ENCODE results near the gene PLPP4.

Gene PLPP4

DNA sequence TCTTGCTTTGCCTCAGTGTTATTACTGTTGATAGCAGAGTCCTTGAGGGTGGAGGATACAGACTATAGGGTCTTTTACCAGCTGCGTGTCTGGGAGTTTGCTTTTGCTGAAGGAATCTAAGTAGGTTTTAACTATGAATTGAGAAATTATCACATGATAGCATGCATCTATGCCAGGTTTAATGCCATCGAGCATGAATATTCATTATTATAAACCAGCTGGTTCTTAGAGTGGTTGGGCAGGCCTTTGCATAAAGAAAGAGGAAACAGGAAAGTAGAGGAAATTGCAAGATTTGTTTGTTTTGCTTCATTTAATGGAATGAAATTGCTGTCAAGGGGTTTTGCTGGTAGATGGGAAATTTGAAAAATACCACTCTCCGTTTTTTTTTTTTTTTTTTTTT, 70.7 kb downstream of the PLPP4 start:
- DNase-seq, result no peak

DNA sequence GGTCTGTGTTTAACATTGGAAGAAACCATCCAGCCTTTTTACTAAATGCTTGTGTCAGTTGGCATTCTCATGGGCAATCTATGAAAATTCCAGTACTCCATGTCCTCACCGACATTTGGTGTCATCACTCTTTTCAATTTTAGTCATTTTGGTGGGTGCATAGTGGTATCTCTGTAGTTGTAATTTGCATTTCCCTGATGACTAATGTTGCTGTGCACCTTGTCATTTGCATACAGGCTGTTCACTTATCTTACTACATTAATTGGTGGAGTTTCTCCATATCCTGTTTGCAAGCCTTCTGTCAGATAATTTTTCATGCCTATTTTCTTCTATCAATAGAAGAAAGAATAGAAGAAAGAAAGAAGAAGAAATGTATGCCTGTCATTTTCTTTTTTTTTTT, 73.7 kb downstream of the PLPP4 start:
- DNase-seq, result no peak

DNA sequence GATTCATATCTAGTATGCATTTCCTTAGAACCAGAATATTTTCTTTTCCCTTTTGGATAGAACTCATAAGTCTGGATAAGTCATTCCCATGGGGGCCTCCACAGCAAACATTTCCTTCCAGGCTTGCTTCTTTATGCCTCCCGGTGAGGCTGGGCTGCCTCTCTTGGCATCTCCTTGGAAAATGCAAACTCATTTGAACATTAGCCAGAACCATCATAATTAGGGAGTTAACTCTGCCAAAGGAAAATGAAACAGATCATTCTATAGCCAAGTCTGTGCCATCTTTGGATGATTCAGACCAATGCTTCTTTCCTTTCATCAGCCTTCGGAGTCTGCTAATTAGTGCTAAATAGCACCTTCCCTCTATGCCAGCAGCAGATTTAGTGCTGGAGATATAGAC, 81.1 kb downstream of the PLPP4 start:
- DNase-seq, result no peak

DNA sequence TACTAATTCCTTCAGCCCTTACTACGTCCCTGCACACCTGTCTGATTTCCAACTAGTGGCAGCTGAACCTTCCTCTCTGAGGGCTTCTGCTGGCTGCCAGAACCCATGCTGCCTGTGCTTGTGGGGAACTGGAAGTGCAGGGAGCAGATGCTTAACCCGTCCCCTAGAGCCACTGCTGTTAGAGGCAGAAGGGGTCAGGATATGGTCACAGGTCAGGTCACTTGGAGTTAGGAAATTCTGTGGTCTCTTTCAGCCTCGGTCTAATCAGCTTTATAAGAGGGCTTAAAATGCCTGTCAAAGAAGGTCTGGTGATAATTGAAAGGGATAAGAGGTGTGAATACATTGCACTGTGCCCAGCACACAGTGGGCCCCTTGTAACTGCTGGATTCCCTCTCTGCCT, 82.0 kb downstream of the PLPP4 start:
- DNase-seq, result no peak

DNA sequence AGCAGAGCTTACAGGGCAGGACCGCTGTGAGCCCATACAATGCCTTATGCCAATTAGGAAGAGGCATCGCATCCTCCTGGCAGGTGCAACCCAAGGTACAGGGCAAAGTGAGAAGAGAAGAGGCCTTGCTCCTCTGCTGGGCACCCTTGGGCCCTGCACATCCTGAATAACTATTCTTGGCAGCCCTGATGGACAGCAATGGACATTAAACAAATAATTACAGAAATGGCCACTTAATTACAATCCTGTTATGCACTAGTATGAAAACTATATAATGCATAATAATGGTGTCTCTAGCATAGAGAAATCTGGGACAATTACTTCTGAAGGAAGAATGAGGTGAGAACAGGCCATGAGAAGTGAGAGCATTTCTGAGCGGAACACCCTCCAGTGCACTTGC, 83.5 kb downstream of the PLPP4 start:
- DNase-seq, result no peak

DNA sequence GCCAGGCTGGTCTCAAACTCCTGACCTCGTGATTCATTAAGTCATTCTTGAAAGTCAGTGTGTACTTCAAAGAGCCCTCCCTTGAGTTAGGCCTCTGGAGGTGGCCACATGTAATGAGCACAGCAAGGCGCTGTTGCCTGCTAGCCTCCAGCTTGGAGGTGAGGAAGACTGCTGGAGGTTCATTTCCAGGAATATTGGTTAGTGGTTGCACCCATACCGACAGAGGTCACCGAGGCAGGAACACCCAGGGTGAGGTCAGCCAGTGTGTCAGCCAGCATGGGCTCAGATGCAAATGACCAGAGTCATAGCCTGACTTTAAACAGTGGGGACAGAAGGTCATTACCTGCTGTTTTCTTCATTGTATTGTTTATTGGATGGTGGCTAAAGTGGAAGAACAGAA, 85.0 kb downstream of the PLPP4 start:
- no peak for DNase-seq

DNA sequence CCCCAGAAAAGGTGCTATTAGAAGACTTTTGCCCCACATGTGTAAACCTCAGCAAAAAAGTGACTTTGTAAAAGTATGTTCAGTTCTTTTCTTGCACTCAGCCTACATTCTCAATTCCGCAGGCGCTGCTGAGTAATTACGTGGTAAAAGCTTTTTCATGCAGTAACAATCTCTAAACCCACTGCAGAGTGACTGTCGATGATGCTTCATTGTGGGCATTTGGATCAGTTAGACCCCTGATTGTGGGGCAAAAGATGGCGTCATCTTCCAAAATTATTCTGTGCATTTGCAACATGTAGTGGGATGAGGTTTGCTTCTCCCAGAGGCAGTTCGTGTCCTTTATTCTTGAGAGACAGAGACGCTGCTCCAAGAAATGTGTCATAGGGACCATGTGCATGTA, 85.6 kb downstream of the PLPP4 start:
- no peak for DNase-seq

DNA sequence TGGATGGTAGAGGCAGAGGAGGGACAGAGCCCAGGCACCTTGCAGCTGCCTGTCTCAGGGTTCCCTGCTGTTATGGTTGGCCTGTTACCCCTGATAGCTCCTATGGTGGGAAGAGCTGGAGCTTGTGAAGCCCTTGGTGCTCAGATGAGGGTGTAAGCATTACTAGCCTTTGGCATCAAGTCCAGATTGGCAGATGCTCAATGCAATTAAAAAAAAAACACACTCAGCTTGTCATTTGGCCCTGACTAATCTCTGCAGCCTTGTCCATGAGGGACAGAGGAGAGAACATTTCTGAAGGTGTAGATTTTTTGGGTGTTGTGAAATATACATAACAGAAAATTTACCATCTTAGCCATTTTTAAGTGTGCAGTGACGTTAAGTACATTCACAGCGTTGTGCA, 86.3 kb downstream of the PLPP4 start:
- DNase-seq, result no peak

DNA sequence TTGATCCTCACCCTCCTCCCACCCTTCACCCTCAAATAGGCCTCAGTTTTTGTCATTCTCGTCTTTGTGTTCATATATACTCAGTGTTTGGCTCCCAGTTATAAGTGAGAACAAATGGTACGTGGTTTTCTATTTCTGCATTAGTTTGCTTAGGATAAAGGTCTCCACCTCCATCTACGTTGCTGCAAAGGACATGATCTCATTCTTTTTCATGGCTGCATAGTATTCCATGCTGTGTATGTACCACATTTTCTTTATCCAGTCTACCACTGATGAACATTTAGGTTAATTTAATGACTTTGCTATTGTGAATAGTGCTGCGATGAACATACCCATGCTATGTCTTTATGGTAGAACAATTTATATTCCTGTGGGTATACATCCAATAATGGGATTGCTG, 91.2 kb downstream of the PLPP4 start:
- no peak for DNase-seq

DNA sequence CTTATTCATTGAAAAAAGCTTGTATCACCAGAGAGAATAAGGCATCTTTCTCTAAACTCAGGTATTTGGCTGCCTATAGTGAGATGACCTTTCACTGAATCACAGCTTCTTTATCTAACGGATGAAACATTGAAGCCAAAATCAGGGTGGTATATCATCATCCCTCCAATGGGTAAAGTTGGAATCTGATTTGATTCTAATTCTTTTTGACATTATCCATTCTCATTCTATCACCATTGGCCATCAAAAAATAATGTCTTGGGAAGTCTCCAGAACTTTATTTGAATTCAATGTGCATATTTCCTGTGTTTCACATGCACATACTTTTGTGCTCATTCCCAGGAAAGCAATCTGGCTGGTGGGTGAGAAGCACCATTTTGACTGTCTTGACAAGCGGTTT, 95.2 kb downstream of the PLPP4 start:
- no peak for DNase-seq

DNA sequence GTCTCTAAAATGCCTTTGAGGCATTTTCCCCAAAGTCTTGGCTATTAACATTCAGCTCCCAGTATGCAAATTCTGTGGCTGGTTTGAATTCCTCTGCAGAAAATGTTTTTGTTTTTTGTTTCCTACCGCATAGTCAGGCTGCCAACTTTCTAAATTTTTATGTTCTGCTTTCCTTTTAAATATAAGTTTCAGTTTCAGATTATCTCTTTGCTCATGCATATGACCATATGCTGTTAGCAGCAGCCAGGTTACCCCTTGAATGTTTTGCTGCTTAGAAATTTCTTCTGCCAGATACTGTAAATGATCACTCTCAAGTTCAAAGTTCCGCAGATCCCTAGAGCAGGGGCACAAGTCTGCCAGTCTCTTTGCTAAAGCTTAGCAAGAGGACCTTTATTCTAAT, 96.9 kb downstream of the PLPP4 start:
- no peak for DNase-seq

DNA sequence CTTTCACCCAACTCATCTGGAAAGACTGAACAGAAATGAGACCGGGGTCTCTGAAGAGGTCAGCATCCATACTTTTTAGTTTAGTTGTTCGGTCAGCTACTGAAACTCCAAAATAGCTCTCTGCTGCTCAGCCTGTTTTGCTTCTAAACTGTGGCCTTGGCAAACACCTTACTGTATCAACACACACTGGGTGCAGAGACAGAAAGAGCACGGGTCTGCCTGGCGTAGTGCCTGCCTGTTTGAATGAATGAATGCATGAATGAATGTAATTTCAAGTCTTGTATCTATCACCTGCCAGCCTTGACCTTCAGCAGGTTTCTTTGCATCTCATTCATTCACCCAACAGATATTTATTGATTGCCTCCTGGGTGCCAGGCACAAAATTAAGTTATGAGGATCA, 98.4 kb downstream of the PLPP4 start:
- DNase-seq, result no peak

DNA sequence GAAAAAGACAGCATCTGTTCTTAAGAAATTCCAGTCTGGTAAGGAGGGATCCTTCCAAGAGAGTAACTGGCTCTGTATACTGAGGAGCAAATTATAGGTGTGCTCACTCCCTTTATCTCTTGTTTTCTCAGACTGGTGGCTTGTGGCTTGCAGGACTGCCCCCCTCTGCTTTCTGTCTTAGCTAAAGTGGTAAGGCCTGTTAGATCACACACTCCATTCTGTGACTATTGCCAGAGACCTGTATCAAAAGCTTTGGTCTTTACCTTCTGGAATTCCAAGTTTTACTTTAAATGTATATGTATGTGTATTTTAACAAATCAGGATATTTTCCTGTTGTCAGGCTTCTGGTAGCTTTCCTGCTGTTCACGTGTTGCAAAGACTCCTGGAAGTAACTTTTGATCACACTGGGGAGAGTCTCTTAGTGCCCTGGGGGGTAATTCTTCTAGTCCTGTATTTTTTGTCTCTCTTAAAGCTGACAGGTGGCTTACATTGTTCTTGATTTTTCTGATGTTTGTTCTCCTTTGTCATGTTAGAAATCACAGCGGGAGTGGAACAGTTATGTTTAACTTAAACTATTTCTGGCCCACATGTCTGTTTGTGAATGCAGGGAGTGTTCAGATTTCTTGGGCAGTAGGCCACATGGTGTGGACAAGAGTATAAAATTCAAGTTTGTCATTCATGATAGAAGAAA, 99.0 kb downstream of the PLPP4 start:
- peak; percentile 78 for DNase-seq

DNA sequence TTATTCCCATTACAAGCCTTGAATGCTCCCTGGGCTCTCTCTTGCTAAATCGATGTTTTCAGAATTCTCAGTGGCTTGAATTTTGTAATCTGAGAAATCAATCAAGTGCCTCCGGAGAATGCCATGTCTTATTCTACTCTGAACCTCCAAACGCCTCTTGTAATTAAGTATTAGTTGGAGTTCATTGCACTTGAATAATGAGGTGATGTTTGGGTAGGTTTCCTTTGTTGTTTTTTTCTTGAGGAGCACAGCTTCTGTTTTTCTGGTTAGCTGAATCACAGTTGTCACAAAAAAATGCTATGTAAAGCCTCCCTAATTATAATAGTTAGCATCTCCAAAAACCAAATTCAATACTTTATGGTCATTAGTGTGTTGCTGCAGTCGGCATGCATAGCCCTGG, 100.3 kb downstream of the PLPP4 start:
- no peak for DNase-seq

DNA sequence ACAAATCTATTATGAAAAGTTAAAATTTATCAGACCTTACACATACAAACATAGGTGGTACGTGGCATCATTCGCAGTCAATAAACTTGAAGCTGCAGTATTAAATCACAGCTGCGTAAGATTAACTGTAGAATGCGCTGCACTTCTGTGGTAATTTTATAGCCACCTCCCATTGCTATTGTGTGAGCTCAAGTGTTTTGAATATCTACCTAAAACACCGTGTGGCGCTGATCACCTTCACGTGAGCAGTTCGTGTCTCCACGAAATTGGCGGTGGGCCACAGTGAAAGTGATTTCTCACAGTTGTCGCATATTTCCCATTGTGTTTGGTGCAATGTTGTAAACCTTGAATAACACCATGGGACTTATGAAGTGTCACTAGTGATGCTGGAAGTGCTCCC, 102.8 kb downstream of the PLPP4 start:
- no peak for DNase-seq

DNA sequence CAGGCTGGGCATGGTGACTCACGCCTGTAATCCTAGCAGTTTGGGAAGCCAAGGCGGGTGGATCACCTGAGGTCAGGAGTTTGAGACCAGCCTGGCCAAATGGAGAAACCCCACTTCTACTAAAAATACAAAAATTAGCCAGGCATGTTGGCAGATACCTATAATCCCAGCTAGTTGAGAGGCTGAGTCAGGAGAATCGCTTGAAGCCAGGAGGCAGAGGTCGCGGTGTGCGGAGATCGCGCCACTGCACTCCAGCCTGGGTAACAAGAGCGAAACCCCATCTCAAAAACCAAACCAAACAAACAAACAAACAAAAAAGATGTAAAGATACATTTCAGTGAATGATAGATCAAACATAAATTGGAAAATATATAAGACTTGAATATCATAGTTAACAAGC, 105.9 kb downstream of the PLPP4 start:
- DNase-seq, result no peak

DNA sequence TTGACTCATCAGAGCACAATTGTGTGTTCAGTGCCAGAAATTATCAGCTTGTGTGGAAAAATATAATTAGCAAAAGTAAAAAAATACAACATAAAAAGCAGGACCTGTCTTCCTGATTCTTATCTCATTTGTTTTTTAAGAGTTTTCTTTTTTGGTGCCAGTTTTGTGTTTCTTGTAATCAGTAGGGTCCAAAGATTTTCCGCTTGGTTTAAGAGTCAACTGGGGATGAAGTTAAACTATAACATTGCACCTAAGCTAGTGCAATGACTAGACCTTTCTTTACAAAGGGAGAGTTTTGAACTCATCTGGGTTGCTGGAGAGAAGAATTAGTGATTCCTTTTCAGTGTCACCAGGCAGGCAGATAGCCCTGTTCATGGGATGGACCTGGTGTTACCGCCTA, 113.4 kb downstream of the PLPP4 start:
- DNase-seq, result no peak

DNA sequence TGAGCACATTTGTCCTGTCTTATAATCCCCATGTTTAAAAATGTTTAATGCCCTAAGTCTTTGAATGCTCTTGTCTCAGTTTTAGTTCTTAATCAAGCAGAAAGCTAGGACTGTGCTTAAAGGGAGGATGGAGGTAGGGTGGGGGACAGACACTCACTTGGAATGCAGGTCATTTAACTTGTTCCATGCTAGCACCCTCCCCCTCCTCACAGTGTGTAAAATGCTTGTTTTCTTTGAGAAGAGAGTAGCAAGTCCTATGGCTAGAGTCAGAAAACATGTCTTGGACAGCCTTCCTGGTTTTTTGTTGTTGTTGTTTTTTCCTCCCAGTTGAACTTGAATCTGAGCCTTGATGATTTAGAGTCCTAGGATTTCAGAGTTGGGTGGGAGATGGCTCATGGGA, 114.2 kb downstream of the PLPP4 start:
- DNase-seq, result no peak

DNA sequence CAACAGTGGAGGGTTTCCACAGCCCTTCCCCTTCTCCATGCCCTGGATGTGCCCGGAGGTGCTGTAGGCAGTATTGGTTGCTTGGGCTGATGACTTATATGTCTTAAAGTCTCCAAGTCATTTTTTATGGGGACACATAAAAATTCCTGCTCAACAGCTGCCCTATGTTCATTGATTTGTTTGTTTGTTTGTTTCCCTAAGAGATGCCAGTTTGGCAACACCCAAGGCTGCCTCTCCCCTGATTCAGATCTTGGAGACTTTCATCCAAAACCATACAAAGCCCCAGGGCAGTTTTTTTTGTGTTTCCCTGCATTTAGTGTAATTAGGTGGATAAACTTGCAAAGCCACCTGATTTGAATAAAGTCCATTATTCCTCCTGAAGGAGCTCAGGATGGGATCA, 115.3 kb downstream of the PLPP4 start:
- no peak for DNase-seq

DNA sequence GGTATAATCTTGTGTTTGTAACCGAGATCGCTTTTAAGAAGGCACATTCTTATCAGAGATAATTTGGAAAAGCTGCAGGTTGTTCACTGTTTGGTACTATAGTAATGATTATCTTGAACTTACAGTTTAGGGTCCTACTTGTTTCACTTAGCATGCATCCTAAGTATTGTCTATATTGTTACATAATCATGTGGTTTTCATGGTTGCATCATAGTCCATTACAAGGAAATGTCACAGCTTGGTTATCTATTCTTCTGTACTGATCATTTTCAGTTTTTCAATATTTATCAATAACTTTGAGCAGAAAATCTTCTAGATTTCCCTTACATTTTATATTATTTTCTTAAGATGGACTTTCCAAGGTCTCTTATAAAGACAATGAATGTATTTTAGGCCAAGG, 116.3 kb downstream of the PLPP4 start:
- DNase-seq, result no peak

DNA sequence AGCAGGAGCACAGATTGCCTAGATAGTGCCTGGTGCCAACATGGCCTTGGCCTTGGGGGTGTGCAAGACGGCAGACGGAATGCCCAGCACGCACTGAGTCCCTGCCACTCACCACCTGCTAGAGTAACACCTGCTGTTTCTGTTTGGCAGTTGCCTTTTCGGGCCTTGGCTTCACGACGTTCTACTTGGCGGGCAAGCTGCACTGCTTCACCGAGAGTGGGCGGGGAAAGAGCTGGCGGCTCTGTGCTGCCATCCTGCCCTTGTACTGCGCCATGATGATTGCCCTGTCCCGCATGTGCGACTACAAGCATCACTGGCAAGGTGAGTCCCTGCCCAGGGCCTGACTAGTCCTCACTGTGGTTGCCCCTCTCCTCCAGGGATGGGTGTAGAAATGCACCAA, 118.0 kb downstream of the PLPP4 start:
- DNase-seq, result no peak

DNA sequence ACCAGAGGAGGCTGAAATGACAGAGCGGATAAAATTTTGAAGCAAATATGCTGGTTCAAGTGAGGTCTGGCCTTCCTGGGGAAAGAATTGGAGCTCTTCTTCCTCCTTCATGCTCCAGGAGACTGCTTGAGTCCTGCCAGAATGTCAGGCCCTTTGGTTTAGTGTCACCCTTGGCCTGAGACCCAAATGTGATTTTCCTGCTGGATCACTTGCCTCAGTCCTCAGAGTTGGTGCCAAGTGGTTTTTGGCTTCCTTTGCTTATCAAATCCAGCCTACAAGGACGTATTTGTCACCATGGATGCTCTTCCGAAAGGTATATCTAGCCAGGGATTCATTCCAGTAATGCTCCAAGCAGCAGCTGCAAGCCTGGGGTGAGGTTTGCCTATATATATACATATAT, 118.4 kb downstream of the PLPP4 start:
- DNase-seq, result no peak

DNA sequence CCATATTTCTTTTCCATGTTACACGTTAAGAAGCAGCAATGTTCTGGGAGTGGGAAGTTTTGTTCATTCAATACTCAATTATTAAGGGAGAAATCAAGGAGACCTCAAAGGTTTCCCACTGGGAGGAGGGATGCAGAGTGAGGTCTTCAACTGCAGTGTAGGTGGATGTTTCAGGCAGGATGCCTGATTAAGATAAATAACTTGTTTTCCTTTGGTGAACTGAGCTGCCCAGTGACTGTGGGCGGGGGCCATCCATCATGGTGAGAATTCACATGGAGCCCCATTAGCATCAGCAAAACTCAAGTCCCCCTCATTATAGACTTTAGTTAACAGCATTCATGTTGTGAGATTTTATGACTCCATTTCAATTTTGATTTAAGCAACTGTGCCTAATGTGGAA, 121.1 kb downstream of the PLPP4 start:
- no peak for DNase-seq

DNA sequence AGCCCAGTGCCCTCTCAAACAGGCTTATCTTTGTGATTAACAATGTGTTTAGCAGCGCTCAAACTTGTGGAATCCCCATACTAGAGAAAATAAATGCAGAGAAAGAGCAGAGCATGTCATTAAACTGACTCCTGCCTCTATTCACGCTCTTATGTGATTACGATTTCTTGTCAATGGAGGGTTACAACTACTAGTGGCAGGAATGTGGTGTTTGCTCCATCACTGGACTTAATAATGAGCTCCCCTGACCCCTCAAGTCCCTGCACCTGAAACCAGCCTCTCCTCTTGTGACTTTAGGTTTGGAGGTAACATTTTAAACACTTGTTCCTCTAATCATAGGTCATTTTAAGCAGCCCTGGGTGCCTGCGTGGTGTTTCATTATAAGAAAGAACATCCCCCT, 121.9 kb downstream of the PLPP4 start:
- no peak for DNase-seq

DNA sequence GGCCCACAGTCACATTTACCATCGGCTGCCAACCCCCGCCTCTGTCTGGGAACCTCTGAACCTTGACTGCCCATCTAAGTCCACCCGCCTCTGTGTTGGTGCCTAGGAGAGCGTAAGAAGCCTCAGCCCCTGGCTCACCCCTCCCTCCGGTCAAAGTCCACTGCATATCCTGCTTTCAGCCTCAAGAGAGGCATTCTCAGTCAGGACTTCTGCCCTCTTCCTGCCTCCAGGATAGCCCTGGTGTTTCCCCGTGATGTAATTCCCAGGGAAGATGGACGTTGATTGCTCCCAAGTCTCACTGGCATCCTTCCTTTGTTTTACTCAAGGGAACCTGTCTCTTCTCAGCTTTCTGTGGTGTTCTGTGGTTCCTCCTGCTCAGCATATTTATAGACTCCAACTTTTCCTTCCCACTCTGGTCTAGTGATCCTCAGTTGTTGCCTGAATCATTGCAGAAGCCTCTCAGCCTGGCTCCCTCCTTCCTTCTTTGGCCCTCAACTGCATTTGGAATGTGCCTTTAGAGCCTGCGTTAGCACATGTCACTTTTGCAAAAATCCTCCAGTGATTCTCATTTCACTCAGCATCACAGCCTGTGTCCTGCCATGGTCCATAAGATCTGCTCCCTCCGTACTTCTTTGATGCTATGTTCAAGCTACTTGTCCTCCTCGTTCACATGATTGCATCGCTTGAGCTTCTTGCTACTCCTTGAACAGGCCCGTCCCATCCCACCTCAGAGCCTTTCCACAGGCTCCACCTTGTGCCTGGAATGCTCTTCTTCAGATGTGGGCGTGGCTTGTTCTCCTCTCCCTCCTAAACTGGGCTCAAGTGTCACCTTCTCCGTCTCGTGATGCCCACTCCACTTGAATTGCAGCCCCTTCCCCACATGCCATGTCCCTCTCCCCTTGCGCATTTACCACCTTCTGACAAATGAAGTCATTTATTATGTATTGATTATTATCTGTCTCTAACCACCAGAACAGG, 124.2 kb downstream of the PLPP4 start:
- DNase-seq, result no peak

Data from NCI-H2227 treated with DMSO at 0.1 percent for 48 hours (cell line).